Fibroblast of peridontal ligament (primary cell): Measurements from ENCODE around the gene NPSR1.

ENCODE experiments used
- DNase-seq: peaks from one replicate; pipeline ENCODE4 v3.0.0-alpha.2; 2010; ENCODE audit errors: extremely low read depth

Gene NPSR1

DNA sequence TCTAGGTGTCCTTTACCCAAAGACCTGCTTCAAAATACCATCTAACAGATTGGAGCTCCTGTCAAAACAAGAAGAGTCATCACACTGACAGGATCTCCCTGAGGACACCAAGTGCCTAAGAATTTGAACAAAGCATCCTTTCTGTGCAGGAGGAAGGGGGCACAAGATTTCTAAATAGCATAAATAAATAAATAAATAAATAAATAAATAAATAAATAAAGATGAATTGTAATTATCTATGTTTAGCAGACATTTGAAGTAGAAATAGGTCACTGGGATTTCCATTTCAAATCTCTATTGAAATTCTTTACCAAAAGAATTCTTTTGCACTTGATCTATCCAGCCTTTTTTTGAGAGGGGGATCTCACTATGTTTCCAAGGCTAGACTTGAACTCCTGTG, 65.3 kb downstream of the NPSR1 start:
- no peak for DNase-seq

DNA sequence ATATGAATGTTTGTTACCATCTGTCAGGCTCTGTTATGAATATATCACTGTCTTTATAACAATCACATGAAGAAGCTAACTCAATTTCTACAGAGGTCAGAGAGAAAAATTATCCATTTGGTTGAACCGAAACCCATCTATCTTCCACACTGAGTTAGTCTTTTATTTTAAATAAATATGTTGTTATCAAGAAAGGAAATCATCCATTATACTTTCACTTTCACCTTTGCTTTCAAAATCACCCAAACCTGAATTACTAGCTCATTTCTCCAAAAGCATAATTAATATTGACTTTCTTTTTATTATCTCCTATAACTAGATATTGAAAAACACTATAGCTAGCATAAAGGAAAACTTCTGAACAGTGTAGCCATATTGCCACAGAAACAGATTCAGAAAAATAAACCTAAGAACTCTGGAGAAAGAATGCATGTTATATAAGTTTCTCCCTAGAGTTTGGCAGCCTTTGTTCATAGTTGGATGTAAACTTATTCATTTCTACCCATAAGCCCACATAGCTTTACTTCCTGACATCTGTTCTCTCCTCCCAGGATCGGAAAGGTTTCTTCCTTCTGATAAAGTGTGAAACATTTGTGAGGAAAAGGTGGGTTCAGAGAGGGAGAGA, 66.0 kb downstream of the NPSR1 start:
- DNase-seq, result no peak

DNA sequence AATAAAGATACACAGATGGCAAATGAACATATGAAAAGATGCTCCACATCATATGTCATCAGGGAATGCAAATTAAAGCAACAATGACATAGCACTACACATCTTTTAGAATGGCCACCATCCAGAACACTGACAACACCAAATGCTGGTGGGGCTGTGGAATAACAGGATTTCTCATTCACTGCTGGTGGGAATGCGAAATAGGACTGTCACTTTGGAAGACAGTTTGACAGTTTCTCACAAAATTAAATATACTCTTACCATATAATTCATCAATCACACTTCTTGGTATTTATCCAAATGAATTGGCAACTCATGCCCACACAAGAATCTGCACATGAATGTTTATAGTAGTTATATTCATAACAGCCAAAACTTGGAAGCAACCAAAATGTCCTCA, 68.2 kb downstream of the NPSR1 start:
- no peak for DNase-seq

DNA sequence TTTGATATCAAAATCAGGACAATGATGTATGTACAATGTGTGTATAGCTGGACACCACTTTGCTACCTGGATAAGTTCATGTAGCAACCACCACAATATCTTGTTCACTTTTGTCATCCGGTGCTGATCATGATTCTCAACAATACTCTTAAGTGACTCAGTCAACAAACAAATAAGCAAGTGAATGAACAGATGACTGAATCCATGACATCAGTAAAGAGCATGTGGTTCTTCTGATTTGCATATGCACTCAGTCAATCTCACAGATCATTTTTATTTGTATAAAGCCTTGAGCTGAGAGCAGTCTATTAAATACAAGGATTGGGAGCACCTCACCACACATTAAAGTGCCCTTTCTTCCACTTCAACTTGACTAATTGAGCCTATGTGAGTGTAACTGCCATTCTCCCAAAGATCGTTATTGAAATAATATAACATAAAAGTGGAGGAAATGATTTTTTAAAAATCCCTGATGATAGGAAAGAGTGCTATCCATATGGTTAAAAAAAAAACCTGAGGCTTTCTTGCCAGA, 69.5 kb downstream of the NPSR1 start:
- no peak for DNase-seq

DNA sequence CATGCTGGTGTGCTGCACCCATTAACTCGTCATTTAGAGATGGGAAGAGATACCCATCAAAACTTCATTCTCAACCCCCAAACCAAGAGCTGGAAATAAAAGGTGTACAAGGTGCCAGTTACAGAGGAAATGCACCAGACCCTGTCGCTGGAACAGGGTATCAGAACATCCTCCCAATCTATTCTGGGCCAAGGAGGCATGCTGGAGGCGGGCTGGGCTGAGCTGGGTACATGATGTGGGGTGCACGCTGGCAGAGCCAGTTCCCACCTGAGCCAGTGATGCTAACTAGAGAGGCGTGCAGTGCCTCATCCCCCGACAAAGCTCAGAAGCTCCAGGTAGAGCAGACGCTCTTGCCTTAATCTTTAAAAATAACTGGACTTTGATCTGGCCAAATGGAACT, 70.1 kb downstream of the NPSR1 start:
- no peak for DNase-seq

DNA sequence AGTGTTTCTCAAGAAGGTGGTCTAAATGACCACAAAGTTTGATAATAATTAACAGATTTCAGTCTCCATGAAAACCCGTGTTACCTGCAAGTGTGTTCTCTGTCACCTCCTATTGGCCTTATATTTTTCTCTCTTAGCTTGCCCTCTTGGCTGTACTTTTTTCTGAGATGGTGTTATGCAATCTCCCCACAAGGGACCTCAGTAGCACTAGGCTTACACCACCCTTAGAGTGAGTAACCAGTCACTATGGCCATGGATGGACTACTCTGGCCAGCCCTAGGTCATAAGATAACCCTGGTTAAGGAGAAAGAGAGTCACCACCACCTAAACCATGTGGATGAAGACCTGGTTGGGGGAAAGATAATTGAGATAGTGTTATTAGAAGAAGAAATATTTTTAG, 76.8 kb downstream of the NPSR1 start:
- no peak for DNase-seq

DNA sequence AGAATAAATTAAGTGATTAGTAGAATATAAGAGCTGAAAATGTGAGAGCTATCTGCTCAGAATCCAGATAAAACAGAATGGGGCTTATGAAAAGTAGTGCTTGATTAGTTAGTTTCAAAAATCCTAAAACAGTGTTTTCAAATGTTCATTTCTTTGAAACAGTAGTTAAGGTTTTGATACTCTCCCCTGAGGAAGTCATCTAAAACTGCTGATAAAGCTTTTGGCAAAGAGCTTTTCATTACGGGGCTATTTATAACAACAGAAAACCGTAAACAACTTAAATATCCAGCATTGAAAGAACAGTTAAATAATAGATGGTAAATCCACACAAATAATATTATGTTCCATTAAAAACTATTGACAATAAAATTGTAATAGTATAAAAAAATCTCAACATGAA, 77.5 kb downstream of the NPSR1 start:
- no peak for DNase-seq

DNA sequence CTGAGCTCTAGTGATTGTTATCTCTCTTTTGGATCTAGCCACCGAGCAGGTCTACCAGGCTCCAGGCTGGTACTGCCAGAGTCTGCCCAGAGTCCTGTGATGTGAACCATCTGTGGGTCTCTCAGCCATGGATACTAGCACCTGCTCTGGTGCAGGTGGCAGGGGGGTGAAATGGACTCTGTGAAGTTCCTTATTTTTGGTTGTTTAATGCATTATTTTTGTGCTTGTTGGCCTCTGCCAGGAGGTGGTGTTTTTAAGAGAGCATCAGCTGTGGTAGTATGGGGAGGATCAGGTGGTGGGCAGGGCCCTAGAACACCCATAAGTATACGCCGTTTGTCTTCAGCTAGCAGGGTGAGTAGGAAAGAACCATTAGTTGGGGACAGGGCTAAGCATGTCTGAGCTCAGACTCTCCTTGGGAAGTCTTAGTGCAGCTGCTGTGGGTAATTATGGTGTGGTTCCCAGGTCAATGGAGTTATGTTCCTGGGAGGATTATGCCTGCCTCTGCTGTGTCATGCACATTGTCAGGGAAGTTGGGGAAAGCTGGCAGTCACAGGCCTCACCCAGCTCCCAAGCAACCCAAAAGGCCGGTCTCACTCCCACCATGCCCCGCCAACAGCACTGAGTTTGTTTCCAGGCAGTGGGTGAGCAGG, 81.8 kb downstream of the NPSR1 start:
- DNase-seq, result no peak

DNA sequence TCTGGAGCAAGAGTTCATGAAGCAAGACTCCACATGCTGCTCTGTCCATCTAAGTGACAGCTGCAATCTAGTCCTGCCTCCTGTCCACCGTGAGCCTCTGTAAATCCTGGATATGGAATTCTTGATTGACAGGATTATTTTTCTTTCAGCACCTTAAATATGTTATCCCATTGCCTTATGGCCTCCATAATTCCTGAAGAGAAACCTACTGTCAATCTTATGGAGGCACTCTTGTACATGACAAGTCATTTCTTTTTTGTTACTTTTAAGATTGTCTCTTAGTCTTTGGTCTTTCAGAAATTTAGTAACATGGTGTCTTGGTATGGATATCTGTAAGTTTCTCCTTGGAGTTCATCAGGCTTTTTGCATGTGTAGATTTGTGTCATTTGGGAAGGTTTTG, 82.8 kb downstream of the NPSR1 start:
- no peak for DNase-seq

DNA sequence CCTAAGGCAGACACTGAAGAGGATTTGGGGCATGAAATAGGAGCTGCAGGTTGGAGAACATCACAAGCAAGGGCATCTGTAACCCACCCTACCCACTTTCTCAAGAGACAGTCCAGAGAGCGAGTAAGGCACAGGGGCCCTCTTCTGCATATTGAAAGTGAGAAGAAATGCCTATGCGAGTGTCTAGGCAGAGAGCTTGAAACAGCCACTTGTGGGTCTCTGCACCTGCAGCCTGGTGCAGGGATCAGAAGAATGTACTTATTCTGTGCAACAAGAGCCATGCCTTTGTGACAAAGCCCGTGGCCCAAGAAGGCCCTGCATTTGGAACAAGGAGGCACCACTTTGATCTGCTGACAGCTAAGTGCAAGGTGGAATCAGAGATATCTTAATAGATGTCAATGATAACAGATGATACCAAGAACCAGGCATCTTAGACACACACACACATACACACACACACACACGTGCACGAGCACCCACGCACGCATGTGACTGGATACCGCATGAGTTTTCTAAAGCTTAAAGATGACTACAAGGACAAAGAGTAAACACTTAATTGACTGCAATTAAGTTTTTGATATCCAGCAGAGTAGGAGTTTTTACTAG, 89.3 kb downstream of the NPSR1 start:
- DNase-seq, result no peak

DNA sequence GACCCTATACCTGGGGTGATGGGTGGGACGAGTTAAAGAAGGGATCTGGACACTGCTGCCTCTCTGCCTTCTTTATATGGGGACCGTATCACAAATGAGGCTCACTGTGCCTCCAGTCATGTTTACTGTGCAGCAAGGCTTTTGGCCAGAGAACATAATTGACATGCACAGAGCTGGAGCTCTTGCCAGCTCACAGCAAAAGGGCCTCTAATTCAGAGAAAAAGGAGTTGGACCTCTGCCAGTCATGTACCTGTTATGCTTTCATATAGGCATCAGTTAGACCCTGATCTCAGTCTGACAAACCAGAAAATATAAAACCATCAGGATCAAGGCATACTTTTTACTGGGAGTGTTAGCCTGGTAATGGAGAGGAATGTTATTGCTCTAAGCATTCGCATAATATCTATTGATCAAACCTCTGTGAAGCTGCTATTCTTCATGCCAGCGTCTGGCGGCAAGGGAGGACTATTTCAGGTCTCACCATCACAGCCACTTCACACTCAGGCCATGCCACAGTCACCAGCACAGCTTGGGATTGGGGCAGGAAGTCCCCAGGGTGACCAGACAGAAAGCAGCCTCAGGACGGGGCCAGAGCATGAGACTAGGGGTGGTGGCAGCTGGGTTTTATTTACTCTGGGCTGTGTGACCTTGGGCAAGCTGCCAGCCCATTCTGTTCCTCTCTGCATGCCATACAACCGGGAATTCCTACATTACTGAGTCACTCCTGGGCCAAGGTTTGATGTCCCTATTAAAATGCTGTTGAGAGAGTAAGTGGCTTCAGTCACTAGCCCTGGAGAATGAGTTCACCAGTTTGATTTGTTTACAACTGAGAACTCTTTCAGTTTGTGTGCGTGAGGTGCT, 90.1 kb downstream of the NPSR1 start:
- no peak for DNase-seq

DNA sequence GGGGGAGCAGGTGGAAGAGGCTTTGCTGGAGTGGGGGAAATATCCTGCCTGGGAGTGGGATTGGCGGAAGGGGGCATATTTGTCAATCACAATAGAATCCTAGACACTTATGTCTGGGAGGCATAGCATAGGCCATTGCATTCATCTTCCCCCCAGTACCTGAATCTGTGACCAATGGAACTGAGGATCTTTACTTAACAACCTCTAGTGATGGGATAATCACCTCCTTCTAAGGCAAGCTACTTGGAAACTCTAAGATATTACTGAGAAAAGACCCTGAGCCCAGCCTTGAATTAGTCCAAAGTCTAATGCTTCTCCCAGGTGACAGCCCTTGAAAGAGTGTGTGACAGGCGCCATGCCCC, 90.7 kb downstream of the NPSR1 start:
- DNase-seq, result no peak

DNA sequence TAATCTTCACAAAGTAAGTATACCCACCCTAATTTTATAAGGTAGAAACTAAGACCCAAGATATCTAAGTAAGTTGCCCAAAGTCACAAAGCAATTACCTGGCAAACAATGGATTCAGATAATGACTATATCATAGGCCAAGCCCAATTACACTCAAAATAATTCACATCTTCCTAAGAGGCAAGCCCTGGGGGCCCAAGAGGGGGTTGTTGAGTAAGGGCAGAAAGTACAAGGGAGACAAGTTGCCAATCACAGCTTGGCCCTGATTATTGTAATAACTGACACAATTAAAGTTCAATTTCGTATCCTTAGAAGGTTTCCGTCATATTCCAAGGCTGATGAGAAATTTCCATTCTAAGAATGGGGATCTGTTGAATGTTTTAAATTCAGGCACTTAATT, 91.4 kb downstream of the NPSR1 start:
- DNase-seq, result no peak

DNA sequence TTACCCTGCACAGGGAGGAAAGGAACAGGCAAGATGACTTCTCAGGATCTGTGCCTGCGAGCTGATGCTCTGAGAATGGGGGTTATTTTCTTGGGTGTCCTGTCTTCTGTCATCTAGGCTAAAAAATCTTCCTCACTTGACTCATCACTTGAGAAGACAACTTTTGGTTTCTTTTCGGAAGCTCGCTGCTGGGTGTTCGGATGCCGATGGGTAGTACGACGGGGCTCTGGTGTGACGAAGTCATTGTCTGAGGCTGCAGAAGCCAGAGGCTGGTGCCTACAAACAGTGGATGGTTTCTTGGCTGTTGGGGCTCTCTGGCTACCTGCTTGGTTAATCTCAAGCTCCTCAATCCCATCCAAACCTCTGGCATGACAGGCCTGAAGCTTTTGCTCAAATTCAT, 92.2 kb downstream of the NPSR1 start:
- no peak for DNase-seq

DNA sequence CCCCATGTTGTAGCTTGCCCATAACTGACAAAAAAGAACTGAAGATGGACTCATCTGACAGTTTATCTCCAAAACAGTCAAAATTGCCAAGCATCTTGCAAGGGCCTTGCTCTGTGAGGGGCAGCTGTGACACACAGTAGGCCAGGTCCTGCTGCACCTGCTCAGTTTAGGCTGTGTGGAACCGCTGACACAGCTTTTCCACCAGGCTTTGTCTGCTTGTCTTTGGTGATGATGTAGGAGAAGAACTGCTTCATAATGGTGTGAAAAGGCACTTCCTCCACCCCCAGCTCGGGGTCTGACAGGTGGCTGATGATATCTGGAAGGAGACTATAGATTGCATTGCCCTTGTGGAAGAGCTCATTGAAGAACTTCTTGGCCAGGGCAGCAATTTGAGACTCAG, 92.6 kb downstream of the NPSR1 start:
- DNase-seq, result no peak

DNA sequence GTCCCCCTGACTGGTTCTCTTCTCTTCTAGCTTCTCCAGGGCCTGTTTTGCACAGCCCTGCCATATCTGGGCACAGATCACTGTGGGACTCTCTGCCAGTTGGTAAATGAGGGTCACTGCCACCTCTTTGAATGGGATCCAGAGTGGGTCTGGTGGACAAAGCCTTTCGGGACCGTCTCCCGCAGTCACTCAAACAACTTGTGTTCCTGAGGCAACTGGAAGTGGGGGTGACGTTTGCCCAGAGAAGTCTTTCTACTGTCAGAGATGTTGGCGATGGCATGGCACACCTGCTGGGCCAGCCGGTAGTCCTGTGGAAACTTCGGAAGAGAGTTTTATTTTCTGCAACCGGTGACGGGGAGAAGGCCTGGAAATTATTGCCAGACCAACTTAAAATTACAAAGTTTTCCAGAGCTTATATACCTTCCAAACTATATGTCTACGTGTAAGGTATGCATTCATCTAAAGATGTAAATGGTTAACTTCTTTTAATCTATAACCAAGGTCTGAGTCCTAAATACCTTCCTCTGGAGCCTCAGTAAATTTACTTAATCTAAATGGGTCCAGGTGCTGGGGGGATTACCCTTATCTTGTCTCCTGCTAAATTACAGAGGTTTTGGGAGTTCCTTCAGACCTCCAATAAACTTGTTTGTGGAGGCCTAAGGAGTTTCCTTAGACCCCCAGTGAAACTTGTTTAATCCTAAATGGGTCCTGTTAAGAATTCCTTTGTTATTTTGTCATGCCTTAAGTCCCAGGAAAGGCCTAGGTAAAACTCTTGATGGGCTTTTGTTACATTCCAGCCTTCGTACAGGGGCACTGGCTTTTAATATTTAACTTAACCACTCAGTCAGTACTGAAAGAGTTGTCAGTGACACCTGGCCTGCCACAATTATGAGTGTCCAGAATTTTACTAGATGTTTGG, 94.0 kb downstream of the NPSR1 start:
- DNase-seq, result no peak

DNA sequence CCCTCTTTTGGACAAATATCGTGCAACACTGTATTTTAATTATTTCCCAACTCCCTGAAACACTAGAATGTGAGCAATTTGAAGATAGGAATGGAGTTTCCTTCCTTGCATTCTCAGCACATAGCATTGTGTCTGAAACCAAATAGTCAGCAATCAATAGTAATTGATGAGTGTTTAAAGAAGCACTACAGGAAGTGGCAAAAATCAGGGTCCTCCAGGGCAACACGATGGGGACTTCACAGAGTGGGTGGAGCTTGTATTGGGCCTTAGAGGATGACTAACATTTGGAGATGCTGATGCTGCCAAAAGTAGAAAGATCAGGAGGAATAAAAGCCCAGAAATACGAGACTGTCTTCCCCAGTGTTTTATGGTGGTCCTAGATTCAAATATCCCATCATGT, 94.9 kb downstream of the NPSR1 start:
- no peak for DNase-seq

DNA sequence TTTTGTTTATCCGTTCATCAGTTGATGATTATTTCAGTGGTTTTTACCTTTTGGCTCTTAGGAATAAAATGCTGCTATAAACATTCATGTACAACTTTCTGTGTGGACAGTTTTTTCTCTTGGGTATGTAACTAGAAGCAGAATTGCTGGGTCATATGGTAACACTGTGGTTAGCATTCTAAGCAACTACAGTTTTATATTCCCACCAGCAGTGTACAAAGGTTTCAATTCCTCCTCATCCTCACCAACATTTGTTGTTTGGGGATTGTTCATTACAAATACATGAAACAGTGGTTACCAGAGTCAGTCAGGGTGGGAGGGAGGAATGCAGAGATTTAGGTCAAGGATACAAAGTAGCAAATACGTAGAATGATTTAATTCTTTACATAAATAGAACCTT, 97.0 kb downstream of the NPSR1 start:
- DNase-seq, result no peak

DNA sequence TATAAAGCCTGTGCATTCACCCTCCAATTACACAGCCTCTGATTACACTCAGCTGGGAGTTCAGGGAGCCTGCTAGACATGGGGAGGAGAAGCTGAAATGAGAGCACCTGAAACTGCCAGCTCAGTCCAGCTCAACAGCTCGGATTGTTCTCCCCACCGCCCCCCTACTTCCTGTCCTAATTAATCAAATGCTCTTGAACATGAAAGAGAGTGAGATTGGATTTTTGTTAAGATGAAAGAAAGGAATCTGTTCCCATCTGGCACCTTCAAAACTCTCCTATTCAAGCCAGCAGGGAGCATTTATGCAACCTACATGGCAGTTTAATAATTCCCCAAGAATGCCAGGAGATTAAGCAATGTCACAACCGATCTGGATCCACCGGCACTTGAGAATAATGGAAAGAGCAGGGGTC, 98.0 kb downstream of the NPSR1 start:
- no peak for DNase-seq

DNA sequence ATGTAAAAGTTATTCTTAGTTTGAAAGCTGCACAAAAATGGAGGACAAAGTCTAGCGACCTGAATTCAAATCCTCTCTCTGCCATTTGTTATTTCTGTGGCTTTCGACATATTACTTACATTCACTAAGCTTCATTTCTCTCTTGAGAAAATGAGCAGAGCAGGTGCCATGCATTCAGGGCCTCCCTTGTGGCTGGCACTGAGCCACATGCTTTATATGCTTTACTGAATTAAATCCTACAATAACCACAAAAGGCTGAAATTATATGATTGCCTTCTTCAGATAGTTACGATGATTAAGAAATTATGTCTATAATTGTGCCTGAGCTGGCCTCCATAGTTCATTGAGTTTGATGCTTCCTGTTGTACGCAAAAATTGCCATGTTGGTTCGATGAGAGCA, 98.7 kb downstream of the NPSR1 start:
- no peak for DNase-seq

DNA sequence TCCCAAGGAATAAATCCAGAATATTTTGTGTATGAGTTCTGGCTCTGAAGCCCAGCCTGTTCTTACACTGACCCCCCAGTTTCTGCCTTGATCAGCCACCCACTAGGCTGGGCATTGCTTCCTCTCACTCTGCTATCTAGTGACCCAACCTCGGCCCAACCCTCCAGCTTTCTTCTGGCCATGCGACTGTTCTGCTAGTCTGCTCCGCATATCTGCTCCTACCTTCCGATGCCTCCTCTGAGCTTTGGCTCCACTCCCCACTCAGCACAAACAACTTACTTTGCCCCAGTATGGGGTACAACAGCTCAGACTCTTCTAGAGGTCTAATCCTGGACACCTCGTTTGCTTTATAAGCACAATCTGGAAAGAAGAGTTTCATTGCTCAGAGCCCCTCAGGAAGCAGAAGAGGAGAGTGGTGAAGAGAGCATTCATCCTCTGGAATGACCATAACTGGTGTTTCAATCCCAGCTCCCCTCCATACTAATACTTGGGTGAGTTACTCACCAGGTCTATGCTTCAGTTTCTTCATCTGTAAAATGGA, 99.6 kb downstream of the NPSR1 start:
- DNase-seq, result no peak
